ENCODE results near the gene PCSK9.
"Not testable (repeated sequence)": the region's sequence is repeated elsewhere in the genome, so short reads cannot be mapped to it uniquely, and the experiment has no call there.

The PCSK9 gene

GRCh38 chr1:55010194-55010886 lies 29.0 kb upstream of the PCSK9 start:
- DNase-seq (ENCODE audit: low read depth in 3 of 3) = no peak

- no peak for DNase-seq (ENCODE audit: low read depth in 3 of 3)
Observed at GRCh38 chr1:55010887-55011217, 28.5 kb upstream of the PCSK9 start.

GRCh38 chr1:55012661-55013060 lies 26.7 kb upstream of the PCSK9 start:
- DNase-seq (ENCODE audit: low read depth in 3 of 3) = no peak

- no peak for DNase-seq (ENCODE audit: low read depth in 3 of 3)
Observed at GRCh38 chr1:55015123-55015522, 24.2 kb upstream of the PCSK9 start.

GRCh38 chr1:55015731-55016620 lies 23.4 kb upstream of the PCSK9 start:
- no peak for DNase-seq (ENCODE audit: low read depth in 3 of 3)

DNA sequence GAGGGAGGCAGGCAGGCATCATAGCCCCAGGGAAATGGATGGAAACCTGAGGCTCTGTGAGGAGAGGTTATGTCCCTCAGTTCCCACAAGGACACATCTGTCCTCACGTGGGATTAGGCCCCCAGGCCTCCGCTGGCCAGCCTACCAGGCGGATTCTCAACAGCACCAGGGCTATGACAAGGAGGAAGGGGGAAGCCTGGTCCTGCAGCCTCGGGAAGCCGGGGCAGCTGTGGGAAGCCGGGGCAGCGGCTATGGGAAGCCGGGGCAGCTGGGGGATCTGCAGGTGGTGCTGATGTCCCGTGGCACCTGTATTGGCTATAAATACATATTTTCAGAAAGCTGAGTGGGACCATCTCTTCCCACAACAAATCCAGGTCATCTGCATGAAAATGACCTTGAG lies 21.0 kb upstream of the PCSK9 start:
- no peak for DNase-seq (ENCODE audit: low read depth in 3 of 3)

- DNase-seq (ENCODE audit: low read depth in 3 of 3) = peak; percentile 17 to 24 (median 18)
Observed at GRCh38 chr1:55021942-55022546, 17.3 kb upstream of the PCSK9 start.

DNA sequence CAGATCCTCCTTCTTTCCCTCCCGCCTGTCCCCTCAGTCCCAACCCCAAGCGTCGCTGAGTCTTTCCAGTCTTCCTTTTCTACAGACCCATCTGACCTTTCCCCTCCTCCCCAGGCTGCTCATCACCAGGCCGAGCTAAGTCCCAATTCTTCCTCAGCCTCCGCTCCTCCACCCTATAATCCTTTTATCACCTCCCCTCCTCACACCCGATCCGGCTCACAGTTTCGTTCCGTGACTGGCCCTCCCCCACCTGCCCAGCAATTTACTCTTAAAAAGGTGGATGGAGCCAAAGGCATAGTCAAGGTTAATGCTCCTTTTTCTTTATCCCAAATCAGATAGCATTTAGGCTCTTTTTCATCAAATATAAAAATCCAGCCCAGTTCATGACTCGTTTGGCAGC lies 15.2 kb upstream of the PCSK9 start:
- not testable (repeated sequence) for DNase-seq (ENCODE audit: low read depth in 3 of 3)

GRCh38 chr1:55026682-55027081 lies 12.7 kb upstream of the PCSK9 start:
- not testable (repeated sequence) for DNase-seq (ENCODE audit: low read depth in 3 of 3)

DNA sequence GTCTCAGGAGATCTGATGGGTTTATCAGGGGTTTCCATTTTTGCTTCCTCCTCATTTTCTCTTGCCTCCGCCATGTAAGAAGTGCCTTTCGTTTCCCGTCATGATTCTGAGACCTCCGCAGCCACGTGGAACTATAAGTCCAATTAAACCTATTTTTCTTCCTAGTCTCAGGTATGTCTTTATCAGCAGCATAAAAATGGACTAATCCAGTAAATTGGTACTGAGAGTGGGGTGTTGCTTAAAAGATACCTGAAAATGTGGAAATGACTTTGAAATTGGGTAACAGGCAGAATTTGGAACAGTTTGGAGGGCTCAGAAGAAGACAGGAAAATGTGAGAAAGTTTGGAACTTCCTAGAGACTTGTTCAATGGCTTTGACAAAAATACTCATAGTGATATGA lies 8.2 kb upstream of the PCSK9 start:
- not testable (repeated sequence) for DNase-seq (ENCODE audit: low read depth in 3 of 3)

DNA sequence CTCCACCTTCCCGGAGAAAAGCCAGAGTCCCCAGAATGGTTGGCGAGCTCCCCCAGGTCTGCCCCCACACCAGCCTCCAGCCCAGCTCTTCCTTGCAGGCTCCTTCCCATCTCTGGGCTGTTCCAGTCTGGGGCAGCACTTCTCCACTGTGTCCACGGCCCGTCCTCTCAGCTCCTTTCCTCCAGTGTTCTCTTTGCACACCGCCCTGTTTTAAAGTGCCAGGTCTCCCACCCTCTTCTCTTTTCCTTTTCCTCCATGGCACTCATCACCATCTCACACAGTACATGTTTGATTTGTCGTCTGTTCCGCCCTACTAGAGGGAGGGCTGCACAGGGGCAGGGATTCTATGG lies 6.1 kb upstream of the PCSK9 start:
- DNase-seq (ENCODE audit: low read depth in 3 of 3) = no peak

DNA sequence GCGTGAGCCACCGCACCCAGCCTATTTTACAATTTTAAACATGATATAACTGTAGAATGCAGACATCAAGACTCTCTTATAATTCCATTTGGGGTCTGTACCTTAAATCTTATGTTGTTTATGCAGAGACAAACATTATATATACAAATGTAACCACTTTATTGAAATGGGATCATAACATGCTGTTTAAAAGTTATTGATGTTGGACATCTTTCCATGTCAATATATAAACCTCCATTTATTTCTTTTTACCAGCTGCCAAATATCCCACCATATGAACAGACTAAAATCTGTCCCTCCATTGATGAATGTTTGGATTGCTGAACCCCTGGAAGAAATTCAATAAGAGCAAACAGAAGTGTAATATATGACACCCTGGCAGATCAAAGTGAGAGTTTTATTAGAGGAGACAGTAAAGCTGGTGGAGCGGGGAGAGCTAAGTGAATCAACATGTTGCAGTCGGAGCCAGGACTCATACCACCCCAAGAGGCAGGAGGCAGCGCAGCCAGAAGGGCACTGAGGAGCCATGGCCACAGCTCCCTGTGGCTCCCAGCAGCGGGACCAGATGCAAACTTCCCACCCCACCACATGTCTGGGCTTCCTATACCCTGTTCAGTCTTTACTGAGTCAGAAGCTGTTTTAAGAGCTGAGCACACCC lies 4.7 kb upstream of the PCSK9 start:
- no peak for DNase-seq (ENCODE audit: low read depth in 3 of 3)

DNA sequence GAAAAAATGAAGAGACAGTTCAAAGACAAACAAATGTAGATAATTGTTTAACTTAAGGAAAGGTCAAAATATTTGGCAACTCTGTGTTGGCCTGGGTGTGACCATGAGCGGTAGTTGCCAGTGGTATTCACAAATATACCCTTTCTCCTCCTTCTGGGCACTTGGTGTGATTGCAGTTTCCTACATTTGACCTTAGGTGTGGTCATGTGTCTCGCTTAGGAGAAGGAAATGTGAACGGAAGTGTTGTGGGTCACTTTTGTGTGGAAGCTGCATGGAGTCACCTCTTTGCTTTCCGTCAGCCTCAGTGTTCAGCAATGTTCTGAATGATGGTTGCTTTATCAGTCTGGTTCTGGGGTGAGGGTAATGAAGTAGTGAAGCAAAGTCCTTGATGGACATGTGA lies 3.4 kb upstream of the PCSK9 start:
- DNase-seq (ENCODE audit: low read depth in 3 of 3) = no peak

GRCh38 chr1:55037733-55038551 lies 1.4 kb upstream of the PCSK9 start:
- DNase-seq (ENCODE audit: low read depth in 3 of 3) = no peak

DNA sequence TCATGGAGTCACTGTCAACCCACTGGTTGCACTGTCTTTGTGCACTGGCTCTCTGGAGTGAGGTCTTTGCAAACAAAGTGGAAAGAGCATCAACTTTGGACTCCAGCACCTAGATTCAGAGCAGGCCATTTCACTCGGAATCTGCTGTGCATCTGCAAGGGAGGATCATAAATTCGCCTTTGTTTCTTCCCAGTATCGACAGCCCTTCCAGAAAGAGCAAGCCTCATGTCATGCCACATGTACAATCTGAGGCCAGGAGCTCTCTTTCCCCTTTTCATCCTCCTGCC lies 853 bp upstream of the PCSK9 start:
- no peak for DNase-seq (ENCODE audit: low read depth in 3 of 3)

DNA sequence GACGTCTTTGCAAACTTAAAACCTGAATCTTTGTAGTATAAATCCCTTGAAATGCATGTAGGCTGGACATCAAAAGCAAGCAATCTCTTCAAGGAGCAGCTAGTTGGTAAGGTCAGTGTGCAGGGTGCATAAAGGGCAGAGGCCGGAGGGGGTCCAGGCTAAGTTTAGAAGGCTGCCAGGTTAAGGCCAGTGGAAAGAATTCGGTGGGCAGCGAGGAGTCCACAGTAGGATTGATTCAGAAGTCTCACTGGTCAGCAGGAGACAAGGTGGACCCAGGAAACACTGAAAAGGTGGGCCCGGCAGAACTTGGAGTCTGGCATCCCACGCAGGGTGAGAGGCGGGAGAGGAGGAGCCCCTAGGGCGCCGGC lies 390 bp upstream of the PCSK9 start:
- DNase-seq (ENCODE audit: low read depth in 3 of 3) = no peak

DNA sequence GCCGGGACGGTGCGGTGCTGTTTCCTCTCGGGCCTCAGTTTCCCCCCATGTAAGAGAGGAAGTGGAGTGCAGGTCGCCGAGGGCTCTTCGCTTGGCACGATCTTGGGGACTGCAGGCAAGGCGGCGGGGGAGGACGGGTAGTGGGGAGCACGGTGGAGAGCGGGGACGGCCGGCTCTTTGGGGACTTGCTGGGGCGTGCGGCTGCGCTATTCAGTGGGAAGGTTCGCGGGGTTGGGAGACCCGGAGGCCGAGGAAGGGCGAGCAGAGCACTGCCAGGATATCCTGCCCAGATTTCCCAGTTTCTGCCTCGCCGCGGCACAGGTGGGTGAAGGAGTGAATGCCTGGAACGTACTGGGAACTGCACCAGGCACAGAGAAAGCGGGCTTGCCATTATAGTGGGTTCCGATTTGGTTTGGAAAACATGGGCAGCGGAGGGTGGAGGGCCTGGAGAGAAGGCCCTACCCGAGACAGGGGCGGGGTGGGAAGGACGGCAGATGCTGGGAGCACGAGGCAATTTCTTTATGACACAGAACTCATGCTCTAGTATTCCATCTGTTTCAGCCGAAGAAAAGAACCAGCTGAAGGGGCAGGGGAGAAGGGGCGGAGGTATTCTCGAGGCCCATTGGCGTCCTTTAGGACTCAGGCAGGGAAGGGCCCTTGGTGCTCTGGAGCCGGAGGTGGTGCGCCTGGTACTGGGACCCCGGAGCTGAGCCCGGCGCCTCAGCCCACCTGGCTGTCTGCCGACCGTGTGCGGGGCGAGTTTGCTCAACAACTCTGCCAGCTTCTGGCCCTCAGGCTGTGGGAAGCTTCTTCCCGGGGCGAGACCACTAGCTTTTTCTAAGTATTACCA lies 960 bp downstream of the PCSK9 start:
- DNase-seq (ENCODE audit: low read depth in 3 of 3) = no peak

DNA sequence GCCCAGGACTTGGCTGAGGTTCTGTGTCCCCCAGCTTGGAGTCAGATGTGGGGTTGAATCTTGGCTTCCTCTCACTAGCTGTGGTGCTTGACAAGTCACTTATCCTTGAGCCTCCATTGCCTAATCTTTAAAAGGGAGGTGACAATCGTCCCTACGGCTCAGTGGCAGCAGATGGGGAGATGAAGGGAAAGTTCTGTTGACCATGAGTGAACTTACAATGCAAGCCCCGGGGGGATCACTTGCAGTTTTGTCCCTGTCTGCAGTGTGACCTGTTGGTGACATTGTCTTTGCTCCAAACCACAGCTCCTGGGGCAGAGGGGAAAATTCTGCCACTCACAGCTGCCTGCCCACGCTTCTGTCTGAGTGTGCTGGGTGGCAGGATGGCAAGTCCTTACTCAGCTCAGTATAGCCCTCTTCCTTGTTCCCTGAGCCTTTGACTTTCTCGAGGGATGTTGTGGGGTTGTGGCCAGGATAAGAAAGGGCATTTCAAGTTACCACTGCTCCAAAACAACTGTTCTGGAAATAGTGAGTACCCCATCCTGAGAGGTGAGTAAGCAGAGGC lies 1.7 kb downstream of the PCSK9 start:
- no peak for DNase-seq (ENCODE audit: low read depth in 3 of 3)

- no peak for DNase-seq (ENCODE audit: low read depth in 3 of 3)
Observed at GRCh38 chr1:55041613-55042012, 2.3 kb downstream of the PCSK9 start.

DNA sequence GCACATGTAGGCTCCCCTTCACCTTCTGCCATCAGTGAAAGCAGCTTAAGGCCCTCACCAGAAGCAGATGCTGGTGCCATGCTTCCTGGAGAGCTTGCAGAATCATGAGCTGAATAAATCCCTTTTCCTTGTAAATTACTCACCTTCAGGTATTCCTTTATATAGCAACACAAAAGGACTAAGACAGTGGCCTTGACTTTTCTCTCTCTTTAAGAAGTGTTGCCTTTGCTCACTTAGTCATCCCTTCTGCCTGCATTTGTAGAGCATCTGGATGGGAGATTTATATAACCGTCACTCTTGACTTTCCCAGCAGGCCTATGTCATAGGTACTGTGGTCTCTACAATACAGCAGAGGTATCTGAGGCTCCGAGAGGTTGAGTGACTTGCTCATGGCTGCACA lies 3.7 kb downstream of the PCSK9 start:
- DNase-seq (ENCODE audit: low read depth in 3 of 3) = no peak

DNA sequence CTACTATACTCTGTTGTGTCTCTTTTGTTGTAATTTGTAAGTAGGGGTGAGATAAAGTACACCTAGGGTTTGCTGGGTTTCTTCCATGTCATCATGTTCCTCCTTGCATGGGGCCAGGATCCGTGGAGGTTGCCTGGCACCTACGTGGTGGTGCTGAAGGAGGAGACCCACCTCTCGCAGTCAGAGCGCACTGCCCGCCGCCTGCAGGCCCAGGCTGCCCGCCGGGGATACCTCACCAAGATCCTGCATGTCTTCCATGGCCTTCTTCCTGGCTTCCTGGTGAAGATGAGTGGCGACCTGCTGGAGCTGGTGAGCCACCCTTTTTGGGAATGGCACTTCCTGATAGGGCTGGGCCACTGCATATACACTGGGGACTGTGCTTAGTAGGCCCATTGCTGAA lies 4.4 kb downstream of the PCSK9 start:
- no peak for DNase-seq (ENCODE audit: low read depth in 3 of 3)

Data from stimulated activated CD4-positive, alpha-beta T cell treated with anti-CD3 and anti-CD28 coated beads, TNF-alpha, amount 100 ng/mL, for 4 hours (primary cell).